CD4-positive, alpha-beta T cell treated with Interleukin-6 at 100 ng/mL for 8 hours (primary cell): ENCODE data around the gene CYP26B1.

Experiments used
- DNase-seq: peaks from one replicate; pipeline ENCODE4 v3.0.0-alpha.2; 2020; ENCODE audit warnings: mixed read lengths, low spot score

The CYP26B1 gene

DNA sequence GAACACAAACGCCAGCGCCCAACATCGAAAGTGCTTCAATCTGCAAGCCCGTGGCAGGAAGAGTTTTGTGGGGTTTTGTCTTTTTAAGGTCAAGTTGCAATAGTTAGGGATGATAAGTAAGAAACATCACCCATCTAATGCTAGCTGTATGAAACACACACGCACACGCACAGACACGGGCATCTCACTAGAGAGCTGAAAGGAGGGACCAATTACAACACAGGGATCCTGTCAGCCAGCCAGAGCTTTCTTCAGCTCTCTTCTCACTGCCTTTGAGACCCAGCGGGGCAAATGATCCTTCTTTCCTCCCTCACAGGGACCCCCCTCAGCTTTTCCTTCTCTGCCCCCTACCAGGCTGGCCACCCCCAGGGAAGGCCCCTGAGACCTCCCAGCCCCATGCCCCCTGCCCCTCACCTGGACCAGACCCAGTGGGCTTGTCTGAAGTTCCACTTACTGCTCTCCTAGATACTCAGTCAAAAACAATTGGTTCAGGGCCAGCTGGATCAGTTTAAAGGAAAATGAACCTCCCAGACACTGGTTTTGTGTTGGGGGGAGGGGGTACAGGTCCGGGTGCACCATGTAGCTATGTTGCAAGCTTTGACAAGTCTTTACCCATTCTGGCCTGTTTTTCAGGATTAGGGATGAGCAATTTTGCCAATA is 17.9 kb downstream of the CYP26B1 start:
- DNase-seq = no peak

DNA sequence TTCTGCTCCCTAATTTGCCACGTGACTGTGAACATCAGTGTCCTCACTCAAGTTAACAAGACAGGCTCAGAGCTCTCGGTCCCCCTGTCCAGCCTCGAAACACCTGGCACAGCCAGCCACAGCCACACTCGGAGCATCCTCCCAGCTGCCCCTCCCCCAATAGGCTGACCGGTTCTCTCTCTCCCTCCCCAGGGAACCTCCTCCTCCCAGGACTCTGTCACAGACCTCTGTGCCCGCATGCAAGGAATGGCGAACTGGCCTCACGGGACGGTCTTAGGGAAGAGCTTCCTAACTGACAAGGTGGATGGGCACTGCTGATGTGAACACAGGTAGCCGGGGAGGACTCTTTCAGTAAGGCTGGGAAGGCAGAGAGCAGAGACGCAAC is 18.8 kb downstream of the CYP26B1 start:
- no peak for DNase-seq

DNA sequence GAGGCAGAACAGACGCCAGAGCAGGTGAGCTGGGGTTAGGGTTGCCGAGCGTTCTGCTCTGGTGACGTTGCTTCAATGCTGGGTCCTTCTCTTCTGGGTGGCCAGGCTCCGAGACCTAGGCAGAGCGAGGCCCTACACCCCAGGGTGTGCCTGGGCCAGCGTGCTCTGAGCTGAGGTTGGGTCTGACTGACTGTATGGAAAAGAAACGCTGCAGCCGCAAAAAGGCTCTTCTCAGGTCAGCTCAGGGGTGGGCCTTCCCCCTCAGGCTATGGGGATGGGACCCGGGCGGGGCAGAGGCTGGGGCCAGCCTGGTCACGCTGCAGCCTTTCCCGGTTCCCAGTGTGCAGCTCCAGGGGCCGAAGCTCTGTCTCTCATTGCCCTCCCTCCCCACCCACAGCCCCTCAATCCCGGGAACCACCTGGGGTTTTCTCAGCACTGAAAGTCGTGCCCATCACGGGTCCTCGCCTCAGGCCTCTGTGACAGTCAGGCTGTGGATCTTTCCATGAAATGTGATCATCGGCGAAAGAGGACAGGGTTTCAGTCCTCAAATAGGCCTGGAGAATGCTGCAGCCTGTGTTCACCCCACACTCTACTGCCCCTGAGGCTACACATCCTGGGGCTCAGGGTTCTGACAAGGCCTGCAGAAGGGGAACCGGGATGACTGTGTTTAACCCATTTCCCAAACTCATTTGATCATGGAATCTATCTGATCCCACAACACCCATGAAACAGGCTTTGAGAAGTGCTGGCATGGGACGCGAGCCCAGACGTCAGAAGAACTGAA is 19.4 kb downstream of the CYP26B1 start:
- DNase-seq = no peak

DNA sequence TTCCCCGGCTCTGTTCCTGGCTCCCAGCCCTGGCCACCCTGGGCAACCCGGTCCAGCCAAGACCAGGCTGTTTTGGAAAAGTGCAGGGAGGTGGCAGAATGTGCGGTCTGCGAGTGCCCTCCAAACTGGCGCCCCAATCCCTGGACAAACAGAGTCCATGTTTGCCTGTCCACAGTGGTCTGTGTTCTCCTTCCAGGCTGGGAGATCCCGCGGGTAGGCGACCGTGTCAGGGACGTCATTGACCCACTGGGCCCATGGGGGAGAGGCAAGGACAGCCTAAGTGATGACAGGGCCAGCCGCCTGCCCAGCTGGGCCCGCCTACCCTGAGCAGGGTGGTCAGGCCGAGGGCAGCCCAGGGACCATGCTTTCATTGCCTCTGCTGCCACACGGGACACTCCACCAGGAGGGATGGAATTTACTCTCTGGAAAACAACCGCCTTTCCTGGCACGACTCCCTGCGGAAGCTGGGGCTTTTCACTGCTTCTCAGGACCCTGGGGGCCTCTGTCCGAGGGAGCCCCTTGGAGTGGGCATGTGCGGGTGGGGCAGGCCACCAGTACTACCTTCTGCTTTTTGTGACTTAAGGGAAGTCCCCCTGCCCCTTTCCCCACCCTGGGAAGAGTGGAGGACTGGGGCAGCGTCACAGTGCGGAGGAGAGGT is 20.1 kb downstream of the CYP26B1 start:
- no peak for DNase-seq

DNA sequence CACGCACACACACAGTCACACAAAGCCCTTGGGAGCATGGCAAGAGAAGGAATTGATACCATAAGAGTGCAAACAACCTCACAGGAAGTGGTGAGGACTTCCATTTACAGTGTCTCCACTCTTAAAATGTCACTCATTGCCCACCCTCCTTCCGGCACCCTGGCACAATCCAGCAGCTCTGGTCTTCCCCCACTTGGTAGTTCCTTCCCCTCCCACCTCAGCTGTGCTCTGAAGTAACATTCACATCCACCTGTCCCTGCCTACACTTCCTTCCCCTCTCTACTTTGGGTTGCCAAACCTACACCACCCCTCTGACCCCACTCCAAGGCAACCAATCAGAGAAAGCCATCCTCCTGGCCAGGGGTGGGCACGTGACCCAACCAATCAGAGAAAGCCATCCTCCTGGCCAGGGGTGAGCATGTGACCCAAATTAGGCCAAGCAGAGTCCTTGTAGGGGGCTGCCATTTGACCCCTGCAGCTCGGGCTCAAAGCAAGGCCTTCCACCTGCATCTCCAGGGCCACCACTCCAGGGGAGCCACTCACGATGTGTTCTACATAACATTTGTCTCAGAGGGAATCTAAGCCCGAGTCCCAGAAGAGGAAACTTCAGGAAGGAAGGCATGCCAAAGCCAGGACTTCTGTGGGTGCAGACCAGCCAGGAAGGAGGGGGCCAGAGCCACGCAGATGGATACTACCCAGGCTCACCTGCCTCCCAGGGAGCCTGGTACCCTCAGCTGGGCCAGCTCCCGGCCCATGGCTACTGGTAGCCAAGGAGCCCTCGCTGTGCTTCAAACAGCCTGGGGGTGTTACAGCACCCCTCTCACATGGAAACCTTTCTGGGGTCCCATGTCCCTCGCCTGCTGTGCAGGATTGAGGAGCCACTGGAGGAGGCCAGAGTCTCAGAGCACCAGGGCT is 21.2 kb downstream of the CYP26B1 start:
- no peak for DNase-seq

DNA sequence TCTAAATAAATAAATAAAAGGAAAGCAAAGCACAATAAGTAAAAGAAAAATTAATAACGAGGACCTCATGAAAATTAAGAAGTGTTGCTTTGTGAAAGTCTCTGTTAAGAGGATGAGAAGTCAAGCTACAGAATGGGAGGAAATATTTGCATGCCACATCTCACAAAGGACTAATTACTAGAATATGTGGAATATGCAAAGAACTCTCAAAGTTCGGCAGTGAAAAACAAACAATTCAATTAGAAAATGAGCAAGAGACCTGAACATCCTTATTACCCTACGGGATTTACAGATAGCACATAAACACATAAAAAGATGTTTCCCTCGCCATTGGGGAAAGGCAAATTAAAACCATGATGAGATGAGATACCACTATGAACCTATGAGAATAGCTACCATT is 23.3 kb downstream of the CYP26B1 start:
- DNase-seq = no peak

DNA sequence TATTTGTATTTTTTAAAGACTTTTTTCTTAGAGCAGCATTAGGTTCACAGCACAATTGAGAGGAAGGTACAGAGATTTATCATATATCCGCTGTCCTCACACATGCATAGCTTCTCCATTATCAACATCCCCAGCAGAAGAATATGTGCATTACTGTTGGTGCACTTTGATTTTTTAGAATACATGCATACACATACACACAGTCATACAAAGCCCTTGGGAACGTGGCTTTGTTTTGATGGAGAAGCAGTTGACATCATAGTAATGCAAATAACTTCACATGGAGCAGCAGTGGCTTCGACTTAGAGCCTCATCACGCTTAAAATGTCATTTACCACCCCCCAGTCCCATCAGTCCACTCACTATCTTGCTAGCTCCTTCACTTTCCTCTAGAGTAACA is 26.5 kb downstream of the CYP26B1 start:
- no peak for DNase-seq

DNA sequence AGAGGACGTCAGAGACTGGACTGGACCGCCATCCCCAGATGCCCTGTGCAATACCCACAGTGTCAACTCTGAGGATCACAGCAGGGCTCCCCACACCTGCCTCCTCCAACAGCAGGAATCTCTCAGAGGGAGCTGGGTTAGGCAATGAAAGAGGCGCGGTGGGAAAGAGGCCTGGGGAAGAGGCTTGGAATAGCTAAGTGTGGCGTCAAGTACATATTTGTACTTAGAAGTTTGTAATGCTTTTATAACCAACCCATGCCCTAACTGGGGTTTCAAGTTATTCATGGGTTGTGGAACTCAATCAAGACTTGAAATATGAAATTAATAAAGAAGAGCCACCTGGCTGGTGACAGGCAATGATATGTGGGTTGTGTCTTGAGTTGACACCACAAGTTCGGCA is 28.7 kb downstream of the CYP26B1 start:
- DNase-seq = no peak

DNA sequence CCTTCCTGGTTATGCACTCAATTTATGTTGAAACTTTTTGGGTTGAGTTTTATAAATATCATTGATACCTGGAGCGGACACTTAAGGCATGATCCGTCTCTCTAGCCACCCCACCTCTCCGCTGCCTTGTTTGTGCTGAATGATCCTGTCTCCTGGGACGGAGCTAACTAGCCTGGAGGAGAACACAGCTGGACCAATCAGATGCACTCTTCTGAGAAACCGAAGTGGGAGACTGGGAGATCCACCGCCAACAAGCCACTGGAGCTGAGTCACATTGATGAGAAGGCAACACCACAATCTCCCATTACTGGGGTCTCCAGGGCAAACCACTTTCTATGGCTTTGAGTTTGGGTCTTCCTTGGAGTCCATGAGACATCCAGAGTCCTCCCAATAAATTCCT is 29.3 kb downstream of the CYP26B1 start:
- no peak for DNase-seq

DNA sequence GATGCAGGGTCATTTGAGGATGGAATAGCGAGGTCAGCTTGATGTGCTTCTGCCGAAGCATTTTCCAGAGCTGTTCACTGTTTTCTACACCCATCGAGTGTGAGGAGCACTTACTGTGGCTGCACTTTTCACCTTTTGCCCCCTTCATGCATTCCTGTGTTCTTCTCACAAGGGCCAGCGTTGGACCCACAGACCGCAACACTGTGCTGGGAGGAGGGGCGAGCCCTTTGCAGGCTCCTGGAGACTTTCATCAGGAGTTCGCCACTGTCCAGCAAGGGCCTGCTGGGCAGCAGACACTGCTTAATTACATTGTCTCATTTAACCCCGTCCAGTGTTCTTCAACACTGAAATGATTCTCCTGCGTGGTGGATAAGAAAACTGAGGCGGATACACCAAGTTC is 29.9 kb downstream of the CYP26B1 start:
- DNase-seq = no peak

DNA sequence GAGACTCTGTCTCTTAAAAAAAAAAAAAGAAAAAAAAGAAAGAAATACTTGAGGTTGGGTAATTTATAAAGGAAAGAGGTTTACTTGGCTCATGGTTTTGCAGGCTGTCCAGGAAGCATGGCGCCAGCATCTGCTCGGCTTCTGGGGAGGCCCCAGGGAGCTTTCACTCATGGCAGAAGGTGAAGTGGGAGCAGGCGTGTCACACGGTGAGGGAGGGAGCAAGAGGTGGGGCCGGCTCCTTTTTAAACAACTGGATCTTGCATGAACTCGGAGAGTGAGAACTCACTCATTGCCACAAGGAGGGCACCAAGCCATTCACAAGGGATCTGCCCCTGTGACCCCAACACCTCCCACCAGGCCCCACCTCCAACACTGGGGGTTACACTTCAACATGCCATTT is 30.6 kb downstream of the CYP26B1 start:
- no peak for DNase-seq

DNA sequence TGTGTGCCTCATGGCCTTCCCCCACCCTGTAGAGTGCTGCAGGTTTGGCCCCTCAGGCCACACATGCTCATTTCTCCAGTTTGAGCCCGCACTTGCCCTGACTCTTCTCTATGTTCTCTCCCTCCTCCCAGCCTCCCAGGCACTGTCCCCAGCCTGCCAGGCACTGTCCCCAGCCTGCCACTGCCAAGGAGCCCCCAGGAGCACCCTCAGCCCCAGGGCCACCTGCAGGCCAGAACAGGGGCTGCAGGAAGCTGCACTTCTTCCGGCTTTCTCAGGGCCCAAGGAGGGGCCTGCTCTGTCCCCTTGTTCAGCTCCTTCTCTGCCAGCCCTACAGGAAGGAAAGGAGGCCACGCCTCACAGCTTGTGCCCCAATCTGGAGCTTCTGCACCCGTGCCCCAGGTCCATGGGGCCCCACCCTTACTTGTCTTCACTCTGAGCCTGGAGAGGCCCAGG is 31.6 kb downstream of the CYP26B1 start:
- no peak for DNase-seq

DNA sequence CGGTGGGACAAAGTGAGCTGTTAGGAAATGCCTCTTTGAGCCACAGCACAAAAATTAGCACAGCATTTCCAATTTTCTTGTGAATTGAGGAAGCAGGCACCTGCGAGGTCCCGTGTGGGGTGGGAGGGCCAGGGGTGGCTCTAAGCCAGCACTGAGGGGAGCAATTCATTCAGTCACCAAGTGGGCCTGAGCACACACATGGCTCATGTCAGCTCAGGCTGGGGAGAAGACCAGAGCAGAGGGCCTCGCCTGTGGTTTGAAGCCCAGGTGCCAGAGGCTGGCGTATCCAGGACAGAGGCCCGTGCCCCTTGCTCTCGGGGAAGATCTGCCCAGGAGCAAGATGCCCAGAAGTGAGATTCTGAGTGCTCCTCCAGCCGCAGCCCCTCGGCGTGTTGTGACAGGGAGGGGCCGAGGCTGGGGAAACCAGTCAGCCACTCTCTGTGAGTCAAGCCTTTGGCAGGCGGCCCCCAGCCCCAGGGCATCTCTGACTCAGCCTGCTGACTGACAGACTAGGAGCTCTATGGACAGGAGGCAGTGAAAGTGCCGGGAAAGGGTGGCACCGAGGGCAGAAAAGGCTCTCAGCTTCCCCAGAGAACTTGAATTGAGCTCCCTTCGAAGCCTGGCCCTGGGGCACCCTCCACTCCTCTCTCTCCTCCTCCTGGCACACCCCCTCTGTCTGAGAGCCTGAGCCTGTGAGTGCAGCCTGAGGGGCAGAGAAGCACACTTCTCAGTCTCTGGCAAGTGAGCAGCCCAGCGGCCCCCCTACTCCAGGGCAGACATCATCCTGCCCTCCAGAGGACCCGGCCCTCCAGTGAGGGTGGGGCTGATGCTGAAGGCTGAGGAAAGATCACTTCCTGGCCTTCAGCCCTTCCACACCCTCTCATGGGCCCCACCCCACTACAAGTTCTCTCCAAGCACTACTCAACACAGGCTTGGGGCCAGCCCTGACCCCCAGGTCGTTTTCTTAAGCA is 32.3 kb downstream of the CYP26B1 start:
- no peak for DNase-seq

DNA sequence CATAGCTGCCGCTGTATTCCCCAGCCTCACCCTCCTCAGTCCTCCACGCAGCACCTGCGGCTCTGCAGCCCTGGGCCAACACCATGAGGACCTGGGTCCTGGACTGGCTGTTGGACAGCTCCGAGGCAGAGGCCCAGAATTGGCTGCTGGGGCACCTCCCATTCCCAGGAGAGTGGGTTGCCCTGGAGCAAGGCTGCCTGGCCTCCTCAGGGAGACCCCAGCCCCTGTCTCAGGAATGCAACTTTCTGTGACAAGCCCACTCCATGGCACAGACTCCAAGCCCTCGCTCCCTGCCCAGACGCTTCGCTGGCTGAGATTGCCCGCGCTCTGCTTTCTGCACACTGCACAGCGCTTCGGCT is 33.0 kb downstream of the CYP26B1 start:
- no peak for DNase-seq

DNA sequence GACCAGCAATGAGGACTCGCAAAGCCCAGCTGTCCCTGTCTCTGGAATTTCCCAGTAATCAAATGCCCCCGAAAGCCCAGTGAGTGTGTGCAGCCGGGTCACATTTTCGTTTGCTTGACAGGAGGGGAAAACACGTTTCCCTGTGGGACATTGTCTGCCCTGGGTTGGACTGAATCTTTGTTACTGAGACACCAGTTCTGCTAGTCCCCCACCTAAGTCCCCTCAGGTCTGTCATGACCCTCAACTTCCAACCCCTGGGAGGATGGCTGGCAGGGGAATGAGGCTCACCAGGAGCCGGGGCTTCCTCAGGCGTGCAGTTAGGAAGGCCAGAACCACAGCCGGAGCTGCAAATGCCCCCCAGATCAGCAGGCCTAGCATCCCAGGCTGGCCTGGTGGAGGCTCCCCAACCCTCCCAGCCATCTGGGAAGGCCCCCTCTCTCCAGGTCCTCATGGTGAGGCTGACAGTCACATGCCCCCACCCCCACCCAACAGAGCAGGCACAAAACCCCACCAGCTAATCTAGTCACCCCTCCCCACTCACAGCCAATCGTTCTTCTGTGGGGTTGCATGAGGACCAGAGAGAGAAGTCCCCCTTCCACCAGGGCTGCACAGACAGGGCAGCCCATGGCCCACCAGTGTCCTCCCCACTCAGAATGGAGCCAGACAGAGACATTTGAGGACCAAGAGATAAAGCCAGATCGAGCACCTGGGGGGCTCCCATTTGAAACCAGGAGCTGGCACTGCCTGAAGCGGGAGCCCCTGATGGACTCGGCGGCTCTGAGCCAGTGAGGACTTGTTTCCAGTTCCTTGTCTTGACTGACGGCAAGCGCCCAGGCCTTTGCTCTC is 33.6 kb downstream of the CYP26B1 start:
- DNase-seq = no peak

DNA sequence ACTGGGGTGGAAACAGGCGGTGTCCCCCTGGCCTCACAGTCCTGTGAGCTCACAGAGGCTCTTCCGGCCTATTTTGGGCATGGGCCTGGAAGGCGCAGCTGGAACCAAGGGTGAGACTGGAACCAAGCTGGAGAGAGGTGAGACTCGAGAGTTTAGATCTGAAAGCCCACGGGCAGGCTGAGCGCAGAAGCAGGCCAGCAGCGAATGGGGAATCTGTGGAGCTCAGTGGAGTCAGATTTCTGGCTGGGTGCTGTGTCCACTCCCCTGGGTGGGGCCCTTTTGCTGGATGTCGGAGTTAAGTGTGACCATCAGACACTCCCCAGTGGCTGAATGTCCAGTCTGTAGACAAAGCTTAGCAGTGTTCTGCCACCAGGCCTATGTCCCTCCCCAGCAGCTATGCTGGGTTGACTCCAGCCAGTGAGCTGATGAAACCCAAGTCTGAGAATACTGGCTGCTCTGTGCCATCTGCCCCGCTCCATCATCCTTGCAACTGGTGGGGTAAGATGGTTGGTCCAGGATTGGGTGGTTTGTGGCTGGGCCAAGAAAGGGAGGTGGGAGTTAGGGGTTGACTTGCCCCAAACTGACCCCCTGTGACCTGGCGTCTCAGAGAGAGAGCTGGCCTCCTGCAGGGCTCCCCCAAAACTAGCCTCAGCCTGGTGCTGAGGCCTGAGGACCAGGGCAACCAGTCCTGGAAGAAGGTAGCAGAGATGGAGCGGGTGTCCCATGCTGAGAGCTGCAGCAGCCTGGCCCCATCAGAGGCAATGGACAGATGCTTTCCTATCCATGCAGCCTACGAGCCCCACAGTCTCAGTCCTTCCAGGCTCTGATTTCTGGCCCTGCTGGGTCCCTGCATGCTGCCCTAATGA is 34.4 kb downstream of the CYP26B1 start:
- DNase-seq = no peak

DNA sequence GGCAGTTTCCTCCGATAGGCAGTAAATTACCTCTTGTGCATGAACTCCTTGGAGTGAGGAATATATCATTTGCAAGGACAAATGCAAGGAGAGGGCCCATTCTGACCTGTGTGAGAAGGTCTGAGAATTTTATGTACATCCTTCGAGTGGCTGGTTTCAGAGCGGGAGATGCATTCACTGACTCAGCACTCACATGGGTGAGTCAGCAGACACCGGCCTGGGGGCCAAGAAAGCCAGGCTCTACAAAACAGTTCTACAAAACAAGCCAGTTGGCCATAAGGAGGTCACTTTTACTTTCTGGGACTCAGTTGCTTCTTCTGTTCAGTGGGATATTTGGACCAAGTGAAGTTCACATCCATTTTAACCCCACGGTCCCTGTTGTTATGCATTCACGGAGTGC is 35.3 kb downstream of the CYP26B1 start:
- DNase-seq = no peak

DNA sequence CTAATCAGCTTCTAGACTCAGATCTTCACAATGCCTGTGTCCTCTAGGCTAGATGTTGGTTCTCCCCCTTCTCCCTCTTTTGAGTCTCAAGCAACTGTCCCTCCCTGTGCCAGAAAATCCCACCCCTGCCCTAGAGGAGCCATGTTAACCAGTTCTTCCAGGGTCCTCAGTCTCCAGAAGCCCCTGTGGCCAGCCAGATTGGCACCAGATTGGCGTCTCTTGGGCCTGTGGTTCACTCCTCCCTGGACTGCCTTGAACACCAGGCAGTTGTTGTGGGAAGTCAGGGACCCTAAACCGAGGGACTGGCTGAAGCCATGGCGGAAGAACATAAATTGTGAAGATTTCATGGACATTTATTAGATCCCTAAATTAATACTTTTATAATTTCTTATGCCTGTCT is 36.6 kb downstream of the CYP26B1 start:
- no peak for DNase-seq

DNA sequence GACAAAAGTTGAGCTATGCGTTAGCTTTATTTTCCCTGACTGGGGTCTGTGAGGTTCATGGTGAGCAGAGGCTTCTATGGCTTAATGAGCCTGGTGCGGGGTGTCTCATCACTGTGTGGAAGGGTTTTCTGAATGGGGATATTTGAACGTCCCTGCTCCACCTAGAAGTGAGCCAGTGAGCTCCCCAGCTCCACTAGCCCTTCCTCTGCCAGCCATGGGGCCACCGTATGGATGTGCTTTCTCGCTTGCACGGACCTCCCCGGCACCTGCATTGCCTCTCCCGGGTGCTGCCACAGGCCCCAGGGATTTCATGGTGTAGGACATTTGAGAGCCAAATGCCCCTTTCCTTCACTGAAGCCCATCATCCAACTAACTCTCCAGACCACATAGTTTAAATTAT is 37.8 kb downstream of the CYP26B1 start:
- DNase-seq = no peak
